Stimulated activated naive B cell treated with anti-CD40 and anti-IgM and Interleukin-4, amounts not matched to agents 10 μg/mL and 1 μg/mL and 100 μg/mL, for 72 hours (primary cell): ENCODE data around the gene GMEB2.

Experiments used
- ATAC-seq, 2 donors: fragments of 150-1000 bp; cut with Tn5 transposase; replicated peaks; 2 replicates each; pipeline ENCODE4 v1.10.0; 2021; ENCODE audit warnings: moderate library complexity in 1 of 2
- DNase-seq: peaks from one replicate; pipeline ENCODE4 v3.0.0; 2021
- H3K27ac Mint-ChIP-seq: one replicate; pipeline ENCODE4 v1.8.0; 2022; ENCODE audit warnings: mild to moderate bottlenecking, mixed read lengths
- H3K27me3 Mint-ChIP-seq, 2 donors: one replicate each; pipeline ENCODE4 v1.8.0; 2022; ENCODE audit warnings: mixed read lengths in 2 of 2
- H3K36me3 Mint-ChIP-seq, 2 donors: one replicate each; pipeline ENCODE4 v1.8.0; 2022; ENCODE audit warnings: mixed read lengths in 2 of 2, mild to moderate bottlenecking in 1 of 2
- H3K4me1 Mint-ChIP-seq, 2 donors: one replicate each; pipeline ENCODE4 v1.8.0; 2022; ENCODE audit warnings: mixed read lengths in 2 of 2, mild to moderate bottlenecking in 1 of 2
- H3K4me3 Mint-ChIP-seq, 2 donors: one replicate each; pipeline ENCODE4 v1.8.0; 2022; ENCODE audit warnings: mild to moderate bottlenecking in 2 of 2, mixed read lengths in 2 of 2, moderate library complexity in 1 of 2
- H3K9me3 Mint-ChIP-seq, 2 donors: one replicate each; pipeline ENCODE4 v1.8.0; 2022; ENCODE audit warnings: mixed read lengths in 2 of 2, mild to moderate bottlenecking in 1 of 2

The GMEB2 gene

GRCh38 chr20:63540417-63541186 lies 86.3 kb downstream of the GMEB2 start:
- peaks cover 39 to 62% of the 10 kb centered on the region in 2 donors for H3K4me1 Mint-ChIP-seq
- H3K4me3 Mint-ChIP-seq = no peak overlapping the region
- no peaks in the 10 kb centered on the region for H3K27me3 Mint-ChIP-seq
- H3K27ac Mint-ChIP-seq = peak overlapping the region; percentile 62
- ATAC-seq (no peak), DNase-seq (no peak)
- no peaks in the 10 kb centered on the region for H3K36me3 Mint-ChIP-seq
- H3K9me3 Mint-ChIP-seq = no peaks in the 10 kb centered on the region

GRCh38 chr20:63539441-63540370 lies 87.2 kb downstream of the GMEB2 start:
- Mint-ChIP-seq H3K4me1 (peaks cover 34 to 53% of the 10 kb centered on the region in 2 donors), H3K4me3 (no peak overlapping the region), H3K27me3 (no peaks in the 10 kb centered on the region), H3K27ac (no peak overlapping the region), H3K36me3 (no peaks in the 10 kb centered on the region), H3K9me3 (no peaks in the 10 kb centered on the region)
- DNase-seq (no peak), ATAC-seq (no peak)

- H3K36me3 Mint-ChIP-seq = no peaks in the 10 kb centered on the region
- peaks cover 34 to 50% of the 10 kb centered on the region in 2 donors for H3K4me1 Mint-ChIP-seq
- DNase-seq = no peak
- H3K27me3 Mint-ChIP-seq = no peaks in the 10 kb centered on the region
- H3K4me3 Mint-ChIP-seq = no peak overlapping the region
- H3K9me3 Mint-ChIP-seq = no peaks in the 10 kb centered on the region
- no peak for ATAC-seq
- no peak overlapping the region for H3K27ac Mint-ChIP-seq
Measured at GRCh38 chr20:63539092-63539430, 87.8 kb downstream of the GMEB2 start.

- peaks cover 30 to 50% of the 10 kb centered on the region in 2 donors for H3K4me1 Mint-ChIP-seq
- ATAC-seq = peak; percentile 1 to 4
- no peaks in the 10 kb centered on the region for H3K27me3 Mint-ChIP-seq
- H3K9me3 Mint-ChIP-seq = no peaks in the 10 kb centered on the region
- no peaks in the 10 kb centered on the region for H3K36me3 Mint-ChIP-seq
- DNase-seq = no peak
- peak overlapping the region; percentile 90 for H3K27ac Mint-ChIP-seq
- peak overlapping the region; percentile 83 for H3K4me3 Mint-ChIP-seq
Measured at GRCh38 chr20:63538204-63539091, 88.5 kb downstream of the GMEB2 start.
